ENCODE data around the gene ASAH2B.
"Not testable (repeated sequence)": the region's sequence is repeated elsewhere in the genome, so short reads cannot be mapped to it uniquely, and the experiment has no call there.

ASAH2B gene
- total RNA-seq = 2.3 to 4.0 (median 3.4) reads per million in 3 donors

- Histone ChIP-seq H3K4me3 (ENCODE audit: insufficient read depth, low read depth, low read length, poor library complexity, severe bottlenecking) (peak within 1 kb of the TSS; percentile 92), H3K27ac (ENCODE audit: insufficient read depth, low read length, poor library complexity, severe bottlenecking) (peak within 1 kb of the TSS; percentile 41), H3K9me3 (ENCODE audit: control insufficient read depth, low read length) (no peaks in the 10 kb centered on the region), H3K36me3 (ENCODE audit: control insufficient read depth, insufficient read depth, low read length) (no peaks in the 10 kb centered on the region), H3K4me1 (ENCODE audit: control insufficient read depth, insufficient read depth, low read length, poor library complexity, severe bottlenecking) (peaks cover 5% of the 10 kb centered on the region), H3K27me3 (replicated peaks; ENCODE audit: control insufficient read depth, insufficient read depth, low read length, poor library complexity, severe bottlenecking) (no peaks in the 10 kb centered on the region)
- DNase-seq = peak; percentile 51 to 64 (median 57)
Observed at GRCh38 chr10:50739618-50740292, at the start of gene ASAH2B. ASAH2B (plus strand) TSS chr10:50739936; CDS start chr10:50745131, 5,195 bp downstream.

GRCh38 chr10:50697819-50698218, 41.9 kb upstream of the ASAH2B start:
- H3K4me3 ChIP-seq (ENCODE audit: insufficient read depth, low read depth, low read length, poor library complexity, severe bottlenecking) = not testable (repeated sequence)

GRCh38 chr10:50701947-50702346, 37.8 kb upstream of the ASAH2B start:
- H3K27me3 ChIP-seq (replicated peaks; ENCODE audit: control insufficient read depth, insufficient read depth, low read length, poor library complexity, severe bottlenecking); DNase-seq; H3K9me3 ChIP-seq (ENCODE audit: control insufficient read depth, low read length); H3K4me1 ChIP-seq (ENCODE audit: control insufficient read depth, insufficient read depth, low read length, poor library complexity, severe bottlenecking); H3K36me3 ChIP-seq (ENCODE audit: control insufficient read depth, insufficient read depth, low read length); H3K27ac ChIP-seq (ENCODE audit: insufficient read depth, low read length, poor library complexity, severe bottlenecking); H3K4me3 ChIP-seq (ENCODE audit: insufficient read depth, low read depth, low read length, poor library complexity, severe bottlenecking): not testable (repeated sequence)

More at GRCh38 chr10:50697819-50698218, 41.9 kb upstream of the ASAH2B start:
- H3K36me3 ChIP-seq (ENCODE audit: control insufficient read depth, insufficient read depth, low read length); H3K4me1 ChIP-seq (ENCODE audit: control insufficient read depth, insufficient read depth, low read length, poor library complexity, severe bottlenecking); DNase-seq; H3K9me3 ChIP-seq (ENCODE audit: control insufficient read depth, low read length); H3K27ac ChIP-seq (ENCODE audit: insufficient read depth, low read length, poor library complexity, severe bottlenecking); H3K27me3 ChIP-seq (replicated peaks; ENCODE audit: control insufficient read depth, insufficient read depth, low read length, poor library complexity, severe bottlenecking): not testable (repeated sequence)

- H3K4me3 ChIP-seq (ENCODE audit: insufficient read depth, low read depth, low read length, poor library complexity, severe bottlenecking); H3K4me1 ChIP-seq (ENCODE audit: control insufficient read depth, insufficient read depth, low read length, poor library complexity, severe bottlenecking); DNase-seq; H3K27me3 ChIP-seq (replicated peaks; ENCODE audit: control insufficient read depth, insufficient read depth, low read length, poor library complexity, severe bottlenecking); H3K9me3 ChIP-seq (ENCODE audit: control insufficient read depth, low read length); H3K27ac ChIP-seq (ENCODE audit: insufficient read depth, low read length, poor library complexity, severe bottlenecking); H3K36me3 ChIP-seq (ENCODE audit: control insufficient read depth, insufficient read depth, low read length): not testable (repeated sequence)
Observed at GRCh38 chr10:50702997-50703396, 36.7 kb upstream of the ASAH2B start.

- H3K27me3 ChIP-seq (replicated peaks; ENCODE audit: control insufficient read depth, insufficient read depth, low read length, poor library complexity, severe bottlenecking); H3K27ac ChIP-seq (ENCODE audit: insufficient read depth, low read length, poor library complexity, severe bottlenecking); H3K4me1 ChIP-seq (ENCODE audit: control insufficient read depth, insufficient read depth, low read length, poor library complexity, severe bottlenecking); DNase-seq; H3K4me3 ChIP-seq (ENCODE audit: insufficient read depth, low read depth, low read length, poor library complexity, severe bottlenecking); H3K36me3 ChIP-seq (ENCODE audit: control insufficient read depth, insufficient read depth, low read length); H3K9me3 ChIP-seq (ENCODE audit: control insufficient read depth, low read length): not testable (repeated sequence)
Observed at GRCh38 chr10:50704436-50705079, 35.2 kb upstream of the ASAH2B start.

- H3K36me3 ChIP-seq (ENCODE audit: control insufficient read depth, insufficient read depth, low read length); H3K27ac ChIP-seq (ENCODE audit: insufficient read depth, low read length, poor library complexity, severe bottlenecking); H3K4me1 ChIP-seq (ENCODE audit: control insufficient read depth, insufficient read depth, low read length, poor library complexity, severe bottlenecking); H3K27me3 ChIP-seq (replicated peaks; ENCODE audit: control insufficient read depth, insufficient read depth, low read length, poor library complexity, severe bottlenecking); DNase-seq; H3K4me3 ChIP-seq (ENCODE audit: insufficient read depth, low read depth, low read length, poor library complexity, severe bottlenecking); H3K9me3 ChIP-seq (ENCODE audit: control insufficient read depth, low read length): not testable (repeated sequence)
Observed at GRCh38 chr10:50706006-50706405, 33.7 kb upstream of the ASAH2B start.

- not testable (repeated sequence) for H3K9me3 ChIP-seq (ENCODE audit: control insufficient read depth, low read length); H3K4me1 ChIP-seq (ENCODE audit: control insufficient read depth, insufficient read depth, low read length, poor library complexity, severe bottlenecking); H3K4me3 ChIP-seq (ENCODE audit: insufficient read depth, low read depth, low read length, poor library complexity, severe bottlenecking); H3K27me3 ChIP-seq (replicated peaks; ENCODE audit: control insufficient read depth, insufficient read depth, low read length, poor library complexity, severe bottlenecking); H3K27ac ChIP-seq (ENCODE audit: insufficient read depth, low read length, poor library complexity, severe bottlenecking); DNase-seq; H3K36me3 ChIP-seq (ENCODE audit: control insufficient read depth, insufficient read depth, low read length)
Observed at GRCh38 chr10:50710241-50710640, 29.5 kb upstream of the ASAH2B start.

GRCh38 chr10:50723812-50724211, 15.9 kb upstream of the ASAH2B start:
- DNase-seq; H3K27me3 ChIP-seq (replicated peaks; ENCODE audit: control insufficient read depth, insufficient read depth, low read length, poor library complexity, severe bottlenecking); H3K4me3 ChIP-seq (ENCODE audit: insufficient read depth, low read depth, low read length, poor library complexity, severe bottlenecking); H3K9me3 ChIP-seq (ENCODE audit: control insufficient read depth, low read length); H3K36me3 ChIP-seq (ENCODE audit: control insufficient read depth, insufficient read depth, low read length); H3K4me1 ChIP-seq (ENCODE audit: control insufficient read depth, insufficient read depth, low read length, poor library complexity, severe bottlenecking); H3K27ac ChIP-seq (ENCODE audit: insufficient read depth, low read length, poor library complexity, severe bottlenecking): not testable (repeated sequence)

- not testable (repeated sequence) for H3K27ac ChIP-seq (ENCODE audit: insufficient read depth, low read length, poor library complexity, severe bottlenecking); H3K4me1 ChIP-seq (ENCODE audit: control insufficient read depth, insufficient read depth, low read length, poor library complexity, severe bottlenecking); H3K36me3 ChIP-seq (ENCODE audit: control insufficient read depth, insufficient read depth, low read length); H3K9me3 ChIP-seq (ENCODE audit: control insufficient read depth, low read length); H3K27me3 ChIP-seq (replicated peaks; ENCODE audit: control insufficient read depth, insufficient read depth, low read length, poor library complexity, severe bottlenecking); DNase-seq; H3K4me3 ChIP-seq (ENCODE audit: insufficient read depth, low read depth, low read length, poor library complexity, severe bottlenecking)
Observed at GRCh38 chr10:50728112-50728511, 11.6 kb upstream of the ASAH2B start.

- H3K36me3 ChIP-seq (ENCODE audit: control insufficient read depth, insufficient read depth, low read length); H3K9me3 ChIP-seq (ENCODE audit: control insufficient read depth, low read length); H3K27me3 ChIP-seq (replicated peaks; ENCODE audit: control insufficient read depth, insufficient read depth, low read length, poor library complexity, severe bottlenecking); H3K4me1 ChIP-seq (ENCODE audit: control insufficient read depth, insufficient read depth, low read length, poor library complexity, severe bottlenecking); DNase-seq: not testable (repeated sequence)
- Histone ChIP-seq H3K4me3 (ENCODE audit: insufficient read depth, low read depth, low read length, poor library complexity, severe bottlenecking) (peak overlapping the region; percentile 92), H3K27ac (ENCODE audit: insufficient read depth, low read length, poor library complexity, severe bottlenecking) (peak overlapping the region; percentile 41)
Observed at GRCh38 chr10:50738987-50739617, 634 bp upstream of the ASAH2B start.
